ENCODE data around the gene LACRT. TPM values are rescaled to one million over a fixed set of nuclear protein-coding genes. Genes with fewer than 3 reads are reported as not detected.

The LACRT gene
- total RNA-seq, 2 donors from 2014 or later = not detected

DNA sequence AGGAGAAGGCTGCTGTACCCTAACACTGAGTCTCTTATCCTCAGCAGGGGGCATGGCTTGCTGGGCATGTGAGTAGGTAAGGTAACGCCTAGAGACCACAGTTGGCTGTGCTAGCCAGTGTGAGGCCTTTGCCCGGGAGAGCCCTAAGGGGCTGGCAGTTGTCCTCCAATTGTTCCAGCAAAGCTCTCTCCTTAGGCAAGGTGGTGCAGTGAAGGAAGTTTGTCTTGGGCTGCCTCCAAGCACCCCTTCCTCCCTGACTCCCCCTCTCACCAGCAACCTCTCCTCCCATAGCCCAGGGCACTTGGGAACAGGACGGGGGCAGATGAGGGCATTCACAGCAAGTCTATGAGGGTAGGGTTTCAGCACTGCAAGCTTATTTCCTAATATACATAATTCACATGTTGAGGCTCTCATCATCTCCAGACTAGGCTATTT, 23.0 kb downstream of the LACRT start:
- H3K4me3 ChIP-seq = no peak overlapping the region
- H3K9me3 ChIP-seq = no peaks in the 10 kb centered on the region
- TF ChIP-seq, protein P1, sequence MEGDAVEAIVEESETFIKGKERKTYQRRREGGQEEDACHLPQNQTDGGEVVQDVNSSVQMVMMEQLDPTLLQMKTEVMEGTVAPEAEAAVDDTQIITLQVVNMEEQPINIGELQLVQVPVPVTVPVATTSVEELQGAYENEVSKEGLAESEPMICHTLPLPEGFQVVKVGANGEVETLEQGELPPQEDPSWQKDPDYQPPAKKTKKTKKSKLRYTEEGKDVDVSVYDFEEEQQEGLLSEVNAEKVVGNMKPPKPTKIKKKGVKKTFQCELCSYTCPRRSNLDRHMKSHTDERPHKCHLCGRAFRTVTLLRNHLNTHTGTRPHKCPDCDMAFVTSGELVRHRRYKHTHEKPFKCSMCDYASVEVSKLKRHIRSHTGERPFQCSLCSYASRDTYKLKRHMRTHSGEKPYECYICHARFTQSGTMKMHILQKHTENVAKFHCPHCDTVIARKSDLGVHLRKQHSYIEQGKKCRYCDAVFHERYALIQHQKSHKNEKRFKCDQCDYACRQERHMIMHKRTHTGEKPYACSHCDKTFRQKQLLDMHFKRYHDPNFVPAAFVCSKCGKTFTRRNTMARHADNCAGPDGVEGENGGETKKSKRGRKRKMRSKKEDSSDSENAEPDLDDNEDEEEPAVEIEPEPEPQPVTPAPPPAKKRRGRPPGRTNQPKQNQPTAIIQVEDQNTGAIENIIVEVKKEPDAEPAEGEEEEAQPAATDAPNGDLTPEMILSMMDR (IDR thresholded peaks at IDR 0.05) = no peak
- H3K27me3 ChIP-seq = no peaks in the 10 kb centered on the region
- no peak for DNase-seq (ENCODE audit: low spot score)
- H3K27ac ChIP-seq = no peak overlapping the region
- H3K4me1 ChIP-seq = no peaks in the 10 kb centered on the region
- H3K36me3 ChIP-seq = no peaks in the 10 kb centered on the region

DNA sequence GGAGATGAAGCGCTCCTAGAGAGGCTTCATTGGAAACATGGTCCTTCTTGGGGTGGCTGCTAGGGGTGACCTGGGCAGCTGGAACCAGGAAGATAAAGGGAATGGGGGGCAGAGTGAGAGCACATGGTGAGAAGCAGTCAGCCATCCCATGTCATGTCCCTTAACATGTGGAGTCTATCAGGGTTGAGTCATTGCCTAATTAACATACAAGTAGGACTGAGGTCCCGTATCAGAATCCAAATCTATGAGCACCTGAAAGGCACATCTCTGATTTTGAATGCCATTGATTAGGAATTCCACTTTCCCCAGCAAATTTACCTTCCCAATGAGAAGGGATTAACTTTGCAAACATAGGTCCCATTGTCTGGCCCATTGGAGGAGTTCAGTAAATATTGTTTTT, 25.9 kb downstream of the LACRT start:
- TF ChIP-seq, protein P1 (IDR thresholded peaks at IDR 0.05) = no peak
- Histone ChIP-seq H3K27me3 (no peaks in the 10 kb centered on the region), H3K4me3 (no peak overlapping the region), H3K27ac (no peak overlapping the region), H3K9me3 (no peaks in the 10 kb centered on the region), H3K36me3 (no peaks in the 10 kb centered on the region), H3K4me1 (no peaks in the 10 kb centered on the region)
- DNase-seq (ENCODE audit: low spot score) = no peak

DNA sequence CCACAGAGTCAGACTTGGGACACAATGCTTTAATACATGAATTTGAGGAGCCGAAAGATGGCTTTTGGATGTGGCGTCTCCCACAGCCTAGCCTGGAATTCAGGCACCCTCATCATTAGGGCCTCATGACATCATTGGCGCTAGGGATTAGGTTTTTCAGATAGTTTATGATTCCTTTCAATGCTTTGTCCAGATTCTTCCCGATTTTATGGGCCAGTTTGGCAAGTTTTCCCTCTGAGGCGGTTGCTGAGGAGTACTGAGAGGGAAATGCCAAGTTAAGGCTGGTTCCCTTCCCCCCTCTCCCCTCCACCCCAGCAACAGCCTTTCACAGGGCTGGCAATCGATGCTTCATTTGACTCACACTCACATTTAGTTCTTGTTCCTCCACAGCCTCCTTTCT, 26.5 kb downstream of the LACRT start:
- Histone ChIP-seq H3K4me1 (no peaks in the 10 kb centered on the region), H3K4me3 (no peak overlapping the region), H3K9me3 (no peaks in the 10 kb centered on the region), H3K36me3 (no peaks in the 10 kb centered on the region), H3K27ac (no peak overlapping the region), H3K27me3 (no peaks in the 10 kb centered on the region)
- no peak for DNase-seq (ENCODE audit: low spot score)
- TF ChIP-seq, protein P1 (IDR thresholded peaks at IDR 0.05) = no peak

DNA sequence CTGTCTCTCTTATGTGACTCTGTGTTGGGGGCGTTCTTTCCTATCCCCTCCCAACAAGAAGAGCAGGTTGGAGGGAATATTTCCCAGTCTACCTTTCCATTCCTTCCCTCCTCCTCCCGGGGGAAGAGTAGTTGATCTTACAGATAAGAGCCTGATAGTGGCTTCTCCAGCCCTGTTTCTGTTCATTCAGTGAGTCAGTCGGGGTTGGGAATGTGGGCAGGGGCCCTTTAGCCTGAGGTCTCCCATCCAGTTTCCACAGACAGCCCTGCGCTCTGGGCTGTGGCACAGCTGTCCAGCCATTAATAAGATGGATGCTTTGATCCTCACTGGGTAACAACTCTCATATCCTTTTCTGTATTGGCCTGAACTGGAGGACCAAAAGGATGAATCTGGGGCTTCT, 28.1 kb downstream of the LACRT start:
- no peak overlapping the region for H3K27ac ChIP-seq
- H3K4me1 ChIP-seq = no peaks in the 10 kb centered on the region
- no peaks in the 10 kb centered on the region for H3K27me3 ChIP-seq
- no peak overlapping the region for H3K4me3 ChIP-seq
- H3K36me3 ChIP-seq = no peaks in the 10 kb centered on the region
- no peaks in the 10 kb centered on the region for H3K9me3 ChIP-seq
- DNase-seq (ENCODE audit: low spot score) = no peak
- TF ChIP-seq, protein P1 (IDR thresholded peaks at IDR 0.05) = no peak

DNA sequence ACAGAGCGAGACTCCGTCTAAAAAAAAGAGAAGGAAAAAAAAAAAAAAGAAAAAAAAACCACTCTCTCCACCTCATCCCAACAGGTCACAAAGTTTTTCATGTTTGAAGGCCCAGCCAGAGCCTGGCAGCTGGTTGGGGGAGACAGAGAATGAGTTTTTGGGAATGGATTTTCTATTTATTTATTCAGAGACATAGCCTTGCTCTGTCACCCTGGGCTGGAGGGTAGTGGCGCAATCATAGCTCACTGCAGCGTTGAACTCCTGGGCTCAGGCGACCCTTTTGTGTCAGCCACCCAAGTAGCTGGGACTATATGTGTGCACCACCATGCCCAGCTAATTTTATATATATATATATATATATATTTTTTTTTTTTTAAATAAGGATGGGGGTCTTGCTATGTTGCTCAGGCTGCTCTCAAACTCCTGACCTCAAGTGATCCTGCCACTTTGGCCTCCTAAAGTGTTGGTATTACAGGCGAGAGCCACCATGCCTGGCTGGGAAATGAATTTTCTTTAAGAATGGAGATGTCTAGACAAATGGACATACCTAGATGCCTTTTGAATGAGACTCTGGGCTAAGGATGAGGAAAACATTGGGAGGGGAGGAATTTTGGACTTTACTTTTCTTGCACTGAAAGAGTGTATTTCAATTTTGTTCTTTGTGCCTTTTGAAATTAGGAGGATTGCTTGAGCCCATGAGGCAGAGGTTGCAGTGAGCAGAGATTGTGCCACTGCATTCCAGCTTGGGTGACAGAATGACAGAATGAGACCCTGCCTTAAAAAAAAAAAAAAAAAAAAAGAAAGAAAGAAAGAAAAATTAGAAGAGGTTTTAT, 29.3 kb downstream of the LACRT start:
- Histone ChIP-seq H3K27me3 (no peaks in the 10 kb centered on the region), H3K36me3 (no peaks in the 10 kb centered on the region), H3K9me3 (no peaks in the 10 kb centered on the region), H3K4me3 (no peak overlapping the region), H3K27ac (no peak overlapping the region), H3K4me1 (no peaks in the 10 kb centered on the region)
- TF ChIP-seq, protein P1 (IDR thresholded peaks at IDR 0.05) = no peak
- no peak for DNase-seq (ENCODE audit: low spot score)

DNA sequence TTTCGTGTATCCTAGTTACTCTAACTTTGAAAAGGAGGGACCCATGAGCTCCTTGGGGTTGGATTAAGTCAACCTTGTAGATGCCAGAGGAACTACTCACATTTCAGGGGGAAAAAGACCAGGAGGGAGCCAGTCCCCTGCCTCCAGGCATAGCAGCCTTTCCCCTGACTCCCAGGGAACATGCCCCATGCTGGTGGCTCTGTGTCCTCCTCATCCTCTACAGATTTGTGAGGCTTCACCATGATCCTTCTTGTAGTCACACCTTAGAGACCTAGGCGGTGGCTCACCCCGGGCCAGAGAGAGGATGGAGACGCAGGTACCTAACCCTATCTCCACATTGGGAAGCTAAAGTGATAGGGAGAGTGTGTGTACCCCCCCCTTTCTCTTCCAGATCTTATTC, 30.3 kb downstream of the LACRT start:
- TF ChIP-seq, protein P1 (IDR thresholded peaks at IDR 0.05) = no peak
- no peaks in the 10 kb centered on the region for H3K36me3 ChIP-seq
- H3K27me3 ChIP-seq = no peaks in the 10 kb centered on the region
- H3K4me3 ChIP-seq = no peak overlapping the region
- DNase-seq (ENCODE audit: low spot score) = no peak
- no peaks in the 10 kb centered on the region for H3K4me1 ChIP-seq
- no peak overlapping the region for H3K27ac ChIP-seq
- no peaks in the 10 kb centered on the region for H3K9me3 ChIP-seq

Measured in right atrium auricular region (tissue), 2 donors.